Kidney epithelial cell (primary cell): ENCODE data around the gene AFF3. TPM values are rescaled to one million over a fixed set of nuclear protein-coding genes. Genes with fewer than 3 reads are reported as not detected.
"Not testable (repeated sequence)": the region's sequence is repeated elsewhere in the genome, so short reads cannot be mapped to it uniquely, and the experiment has no call there.

ENCODE experiments used
- DNase-seq: peaks from one replicate; pipeline ENCODE4 v3.0.0-alpha.2; 2010; ENCODE audit warnings: low read depth
- H3K27me3 ChIP-seq: 2 replicates; pipeline ENCODE4 v1.6.0; 2011; ENCODE audit warnings: low read length; ENCODE audit not compliant: control insufficient read depth, insufficient read depth
- H3K36me3 ChIP-seq: 2 replicates; pipeline ENCODE4 v1.5.1; 2011; ENCODE audit warnings: low read length; ENCODE audit not compliant: control insufficient read depth, insufficient read depth
- H3K4me3 ChIP-seq: 2 replicates; pipeline ENCODE4 v1.5.1; 2011; ENCODE audit warnings: low read depth, mild to moderate bottlenecking, control low read depth, low read length
- total RNA-seq: library from RNA; depleted of rRNA; stranded (reverse); fragments of >200 nt; gene quantifications from 2 replicates; pipeline ENCODE4 v1.2.3, GENCODE V29; 2015
- TF ChIP-seq, protein P1 (sequence below): IDR thresholded peaks from 2 replicates; pipeline ENCODE4 v1.5.1; 2011; ENCODE audit warnings: mild to moderate bottlenecking, moderate library complexity, low read length, control low read depth, inconsistent platforms; ENCODE audit not compliant: insufficient read depth, poor library complexity, severe bottlenecking

AFF3 gene
- total RNA-seq, 1 donor from 2014 or later: 13.9 TPM

DNA sequence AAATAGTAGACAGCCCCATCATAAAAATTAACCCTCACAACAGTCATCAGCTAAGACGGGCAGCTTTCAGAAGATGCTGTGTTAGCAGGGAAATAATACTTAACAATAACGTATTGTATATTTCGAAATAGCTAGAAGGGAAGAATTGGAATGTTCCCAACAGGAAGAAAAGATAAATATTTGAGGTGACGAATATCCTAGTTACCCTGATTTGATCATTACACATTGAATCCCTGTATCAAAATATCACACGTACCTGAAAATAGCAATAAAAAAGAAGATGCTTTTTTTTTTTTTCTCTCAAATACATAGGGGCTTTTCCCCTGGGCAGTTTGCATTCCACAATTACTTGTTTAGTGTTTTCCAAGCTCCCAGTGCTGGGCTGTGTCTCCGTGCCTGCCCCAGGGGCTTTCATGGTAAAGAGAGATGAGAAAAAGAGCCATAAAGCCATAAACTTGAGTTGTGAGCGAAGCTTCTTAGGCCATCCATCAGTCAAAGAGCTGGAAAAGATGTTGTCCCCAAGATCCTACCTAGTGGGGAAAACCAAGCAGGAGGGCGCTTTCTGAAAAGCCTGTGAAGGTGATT lies 469.5 kb downstream of the AFF3 start:
- no peak overlapping the region for H3K4me3 ChIP-seq
- TF ChIP-seq, protein P1, sequence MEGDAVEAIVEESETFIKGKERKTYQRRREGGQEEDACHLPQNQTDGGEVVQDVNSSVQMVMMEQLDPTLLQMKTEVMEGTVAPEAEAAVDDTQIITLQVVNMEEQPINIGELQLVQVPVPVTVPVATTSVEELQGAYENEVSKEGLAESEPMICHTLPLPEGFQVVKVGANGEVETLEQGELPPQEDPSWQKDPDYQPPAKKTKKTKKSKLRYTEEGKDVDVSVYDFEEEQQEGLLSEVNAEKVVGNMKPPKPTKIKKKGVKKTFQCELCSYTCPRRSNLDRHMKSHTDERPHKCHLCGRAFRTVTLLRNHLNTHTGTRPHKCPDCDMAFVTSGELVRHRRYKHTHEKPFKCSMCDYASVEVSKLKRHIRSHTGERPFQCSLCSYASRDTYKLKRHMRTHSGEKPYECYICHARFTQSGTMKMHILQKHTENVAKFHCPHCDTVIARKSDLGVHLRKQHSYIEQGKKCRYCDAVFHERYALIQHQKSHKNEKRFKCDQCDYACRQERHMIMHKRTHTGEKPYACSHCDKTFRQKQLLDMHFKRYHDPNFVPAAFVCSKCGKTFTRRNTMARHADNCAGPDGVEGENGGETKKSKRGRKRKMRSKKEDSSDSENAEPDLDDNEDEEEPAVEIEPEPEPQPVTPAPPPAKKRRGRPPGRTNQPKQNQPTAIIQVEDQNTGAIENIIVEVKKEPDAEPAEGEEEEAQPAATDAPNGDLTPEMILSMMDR: no peak
- DNase-seq: no peak
- H3K36me3 ChIP-seq: no peaks in the 10 kb centered on the region
- no peaks in the 10 kb centered on the region for H3K27me3 ChIP-seq

DNA sequence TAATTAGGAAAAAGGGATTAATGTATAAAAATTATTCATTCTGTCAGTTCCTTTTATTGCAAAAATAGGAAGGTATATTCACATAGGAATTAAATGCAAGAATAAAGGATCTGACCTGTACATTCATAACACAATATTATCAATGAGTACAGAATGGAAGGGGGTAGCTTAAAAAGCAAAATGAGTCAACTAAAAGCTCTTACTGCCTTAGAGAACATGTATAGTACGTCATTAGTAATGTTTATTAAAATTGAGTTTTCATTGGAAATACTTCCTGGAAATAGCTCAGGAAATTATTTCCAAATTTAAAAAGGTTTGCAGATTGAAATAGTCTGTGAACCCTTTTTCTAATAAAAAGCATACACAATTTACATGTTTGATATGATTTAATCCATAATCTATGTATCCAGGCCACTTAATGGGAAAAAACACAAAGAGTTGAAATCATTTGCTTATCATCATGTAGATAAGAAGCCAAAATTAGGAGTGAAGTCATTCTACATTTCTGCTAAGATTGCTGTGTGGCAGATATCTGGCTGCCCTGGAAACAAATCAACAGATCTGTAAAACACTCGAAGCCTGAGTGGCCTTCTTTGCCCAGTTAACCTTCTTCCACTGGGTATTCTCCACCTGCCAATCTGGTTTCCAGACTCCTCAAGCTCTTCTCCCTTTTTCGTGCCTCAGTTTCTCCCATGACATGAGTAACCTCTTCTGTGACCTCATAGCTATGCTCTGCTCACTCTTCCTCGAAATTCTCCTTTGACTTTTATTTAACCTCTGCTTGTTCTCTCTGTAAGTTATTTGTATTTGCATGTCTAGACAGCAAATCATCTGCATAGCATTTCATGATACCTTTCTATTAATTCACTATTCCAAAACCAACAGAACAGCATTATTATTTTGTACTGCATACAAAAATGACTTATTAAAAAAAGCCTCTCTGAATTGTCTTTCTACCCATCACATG lies 471.3 kb downstream of the AFF3 start:
- no peaks in the 10 kb centered on the region for H3K27me3 ChIP-seq
- no peak for DNase-seq

DNA sequence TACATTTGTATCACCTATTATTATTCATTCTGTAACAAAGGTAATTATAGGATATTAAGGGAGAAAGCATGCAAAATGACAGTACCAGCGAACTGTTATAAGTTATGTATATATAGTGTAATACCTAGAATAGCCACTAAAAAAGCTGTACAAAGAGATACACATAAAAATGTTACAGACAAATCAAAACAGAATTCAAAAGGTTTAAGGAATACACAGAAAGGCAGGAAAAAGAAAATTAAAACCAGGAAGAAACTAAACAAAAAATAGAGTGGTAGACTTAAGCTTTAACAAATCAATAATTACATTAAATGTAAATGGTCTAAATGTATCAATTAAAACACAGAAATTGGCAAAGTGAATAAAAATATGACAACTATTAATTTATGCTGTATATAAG lies 476.1 kb downstream of the AFF3 start:
- H3K36me3 ChIP-seq: no peaks in the 10 kb centered on the region
- TF ChIP-seq, protein P1: no peak
- no peak overlapping the region for H3K4me3 ChIP-seq
- no peak for DNase-seq
- no peaks in the 10 kb centered on the region for H3K27me3 ChIP-seq

More for the DNA sequence above, 471.3 kb downstream of the AFF3 start:
- no peaks in the 10 kb centered on the region for H3K36me3 ChIP-seq
- TF ChIP-seq, protein P1: no peak
- no peak overlapping the region for H3K4me3 ChIP-seq

DNA sequence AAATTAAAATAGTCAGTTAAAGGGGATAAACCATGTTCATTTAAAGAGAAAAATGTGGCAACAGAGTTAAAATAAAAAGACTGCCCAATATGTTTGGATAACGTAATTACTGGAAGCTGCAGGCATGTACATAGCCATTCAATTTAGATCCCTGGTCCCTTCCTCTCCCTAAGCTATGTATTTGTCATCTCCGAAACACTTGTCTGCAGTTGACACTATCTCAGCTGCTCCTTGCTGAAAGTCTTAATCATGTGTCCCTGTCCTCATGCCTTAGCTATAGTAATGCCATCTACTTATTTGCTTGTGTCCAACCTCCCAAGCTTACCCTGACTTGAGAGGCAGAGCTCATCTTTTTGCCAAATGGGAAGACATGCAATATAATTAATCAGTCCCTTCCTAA lies 478.7 kb downstream of the AFF3 start:
- no peaks in the 10 kb centered on the region for H3K36me3 ChIP-seq
- TF ChIP-seq, protein P1: no peak
- no peak overlapping the region for H3K4me3 ChIP-seq
- DNase-seq: no peak
- H3K27me3 ChIP-seq: no peaks in the 10 kb centered on the region

DNA sequence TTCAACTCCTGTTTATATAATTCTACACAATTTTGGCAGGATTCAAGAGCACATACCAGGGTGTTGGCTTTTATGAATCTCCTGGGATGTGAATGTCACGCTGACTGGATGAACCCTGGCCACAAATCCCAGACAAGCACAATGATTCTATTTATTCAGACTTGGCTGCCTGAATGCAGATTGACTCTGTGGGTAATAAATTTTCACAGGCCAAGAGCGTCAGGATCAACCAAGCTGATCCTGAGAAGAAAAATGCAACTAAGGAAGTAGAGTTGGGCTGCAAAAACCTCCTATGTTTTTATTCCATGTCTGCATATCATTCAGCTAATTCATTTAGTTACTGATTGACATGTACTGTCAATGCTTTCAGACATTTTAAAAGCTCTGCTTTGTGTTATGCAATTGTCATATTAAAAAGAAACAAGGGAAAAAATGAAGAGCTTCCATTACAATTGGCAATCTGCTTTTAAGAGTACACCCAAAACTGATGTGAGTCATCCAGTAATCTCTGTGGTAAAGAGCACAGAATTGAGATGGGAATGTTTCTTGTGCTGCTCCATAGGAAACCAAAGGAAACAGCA lies 479.5 kb downstream of the AFF3 start:
- Histone ChIP-seq H3K36me3 (no peaks in the 10 kb centered on the region), H3K27me3 (no peaks in the 10 kb centered on the region), H3K4me3 (no peak overlapping the region)
- TF ChIP-seq, protein P1: no peak
- peak; percentile 67 for DNase-seq

DNA sequence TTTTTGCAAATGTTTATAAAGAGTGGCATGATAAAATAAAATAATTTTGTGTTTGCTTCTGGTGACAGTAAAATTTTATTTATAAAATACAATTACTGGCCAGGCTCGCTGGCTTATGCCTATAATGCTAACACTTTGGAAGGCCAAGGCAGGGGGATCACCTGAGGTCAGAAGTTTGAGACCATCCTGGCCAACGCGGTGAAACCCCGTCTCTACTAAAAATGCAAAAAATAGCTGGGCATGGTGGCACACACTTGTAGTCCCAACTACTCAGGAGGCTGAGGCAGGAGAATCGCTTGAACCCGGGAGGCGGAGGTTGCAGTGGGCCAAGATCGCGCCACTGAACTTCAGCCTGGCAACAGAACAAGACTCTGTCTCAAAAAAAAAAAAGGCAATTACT lies 480.6 kb downstream of the AFF3 start:
- not testable (repeated sequence) for DNase-seq, H3K36me3 ChIP-seq, H3K27me3 ChIP-seq, H3K4me3 ChIP-seq
